Activated B cell treated with CpG ODN at 0.5 μM for 24 hours (primary cell): ENCODE measurements around the gene FNBP1L. TPM values are rescaled to one million over a fixed set of nuclear protein-coding genes. Genes with fewer than 3 reads are reported as not detected.

Experiments used
- ATAC-seq: fragments of 200-7000 bp; cut with Tn5 transposase; one replicate; pipeline ENCODE4 v1.10.0; 2021; ENCODE audit warnings: low read depth, mild to moderate bottlenecking, moderate library complexity
- CTCF ChIA-PET: fragments of 350-600 bp; sonication (Branson Sonifier 250); formaldehyde crosslinking; loops from one replicate; lab custom pipeline; 2021; ENCODE audit warnings: antibody characterized with exemption; lab: Charles Lee
- POLR2A ChIA-PET: fragments of 350-600 bp; sonication (Branson Sonifier 250); formaldehyde crosslinking; loops from one replicate; lab custom pipeline; 2021; ENCODE audit warnings: antibody characterized with exemption; lab: Charles Lee
- DNase-seq: peaks from one replicate; pipeline ENCODE4 v3.0.0; 2022
- H3K27ac Mint-ChIP-seq: one replicate; pipeline ENCODE4 v1.8.0; 2020; ENCODE audit warnings: mixed read lengths
- H3K27me3 Mint-ChIP-seq: one replicate; pipeline ENCODE4 v1.8.0; 2021; ENCODE audit warnings: mixed read lengths
- H3K36me3 Mint-ChIP-seq: one replicate; pipeline ENCODE4 v1.8.0; 2021; ENCODE audit warnings: low read depth, mixed read lengths
- H3K4me1 Mint-ChIP-seq: one replicate; pipeline ENCODE4 v1.8.0; 2021; ENCODE audit warnings: mixed read lengths
- H3K4me3 Mint-ChIP-seq: one replicate; pipeline ENCODE4 v1.8.0; 2020; ENCODE audit warnings: mild to moderate bottlenecking, mixed read lengths
- H3K9me3 Mint-ChIP-seq: one replicate; pipeline ENCODE4 v1.8.0; 2020; ENCODE audit warnings: mixed read lengths
- CTCF ChIP-seq: fragments of 200-600 bp; IDR thresholded peaks from one replicate; pipeline ENCODE4 v1.8.0; 2022; ENCODE audit warnings: antibody characterized with exemption, mild to moderate bottlenecking
- intact Hi-C: fragments of 100-400 bp; cut with micrococcal nuclease; formaldehyde crosslinking; loops from one replicate; pipeline ENCODE4 v1.15.1; 2024
- total RNA-seq: library from RNA; stranded (reverse); gene quantifications from 2 replicates; pipeline ENCODE4 v1.2.3, GENCODE V29; 2022

The FNBP1L gene
- total RNA-seq, 1 donor from 2014 or later = 3.3 TPM

GRCh38 chr1:93595743-93596142 lies 147.8 kb downstream of the FNBP1L start:
- DNase-seq (no peak), ATAC-seq (no peak)
- Mint-ChIP-seq H3K27me3 (no peaks in the 10 kb centered on the region), H3K4me1 (peaks cover 17% of the 10 kb centered on the region), H3K9me3 (no peaks in the 10 kb centered on the region), H3K4me3 (no peak overlapping the region), H3K36me3 (peaks cover 12% of the 10 kb centered on the region), H3K27ac (no peak overlapping the region)
- no peak for TF ChIP-seq CTCF
- intact Hi-C loops = no loop called here
- CTCF ChIA-PET = no interaction called here
- POLR2A ChIA-PET = no interaction called here

- no peak overlapping the region for H3K27ac Mint-ChIP-seq
- no peak for DNase-seq
- ChIA-PET CTCF (no interaction called here), POLR2A (no interaction called here)
- no peak for ATAC-seq
- no peak for TF ChIP-seq CTCF
- no peaks in the 10 kb centered on the region for H3K9me3 Mint-ChIP-seq
- peaks cover 12% of the 10 kb centered on the region for H3K4me1 Mint-ChIP-seq
- no peaks in the 10 kb centered on the region for H3K27me3 Mint-ChIP-seq
- H3K36me3 Mint-ChIP-seq = peaks cover 10% of the 10 kb centered on the region
- no peak overlapping the region for H3K4me3 Mint-ChIP-seq
- intact Hi-C loops = no loop called here
These were observed 148.6 kb downstream of the FNBP1L start for GRCh38 chr1:93596329-93597089.

GRCh38 chr1:93597709-93598108 lies 149.8 kb downstream of the FNBP1L start:
- Mint-ChIP-seq H3K4me3 (no peak overlapping the region), H3K27ac (no peak overlapping the region), H3K9me3 (no peaks in the 10 kb centered on the region), H3K36me3 (peaks cover 7% of the 10 kb centered on the region), H3K27me3 (no peaks in the 10 kb centered on the region), H3K4me1 (peaks cover under 1% of the 10 kb centered on the region)
- ATAC-seq = no peak
- DNase-seq = no peak
- ChIA-PET POLR2A (no interaction called here), CTCF (no interaction called here)
- intact Hi-C loops = no loop called here
- no peak for TF ChIP-seq CTCF

- Mint-ChIP-seq H3K4me1 (no peaks in the 10 kb centered on the region), H3K9me3 (no peaks in the 10 kb centered on the region), H3K36me3 (peaks cover 7% of the 10 kb centered on the region), H3K4me3 (no peak overlapping the region), H3K27ac (no peak overlapping the region), H3K27me3 (no peaks in the 10 kb centered on the region)
- intact Hi-C loops = no loop called here
- ATAC-seq = no peak
- no peak for TF ChIP-seq CTCF
- CTCF ChIA-PET = no interaction called here
- POLR2A ChIA-PET = no interaction called here
- no peak for DNase-seq
These were observed 150.5 kb downstream of the FNBP1L start for GRCh38 chr1:93598396-93598795.

GRCh38 chr1:93598861-93599439 lies 151.0 kb downstream of the FNBP1L start:
- no peaks in the 10 kb centered on the region for H3K27me3 Mint-ChIP-seq
- ChIA-PET POLR2A (no interaction called here), CTCF (no interaction called here)
- H3K4me1 Mint-ChIP-seq = no peaks in the 10 kb centered on the region
- peaks cover 7% of the 10 kb centered on the region for H3K36me3 Mint-ChIP-seq
- no peaks in the 10 kb centered on the region for H3K9me3 Mint-ChIP-seq
- DNase-seq = no peak
- H3K4me3 Mint-ChIP-seq = no peak overlapping the region
- ATAC-seq = no peak
- TF ChIP-seq CTCF = no peak
- H3K27ac Mint-ChIP-seq = no peak overlapping the region
- intact Hi-C loops = no loop called here
